ENCODE results near the gene CD99. TPM values are rescaled to one million over a fixed set of nuclear protein-coding genes. Genes with fewer than 3 reads are reported as not detected.

CD99 gene
- total RNA-seq, 1 experiment from 2014 or later: 92.1 TPM

GRCh38 chrX:2732076-2732475 lies 41.0 kb downstream of the CD99 start:
- H3K36me3 Mint-ChIP-seq (ENCODE audit: insufficient read depth in 1 of 3, low read depth in 3 of 3): peaks cover 38 to 52% (median 39%) of the 10 kb centered on the region in 3 experiments; a peak in 6 of 7 replicates
- Histone ChIP-seq H4K5ac (ENCODE audit: insufficient read length, low read depth, low read length) (no peak overlapping the region), H3K4me1 (ENCODE audit: insufficient read depth, low read length) (no peaks in the 10 kb centered on the region), H2AFZ (ENCODE audit: low read length) (no peak overlapping the region), H2BK5ac (ENCODE audit: insufficient read length, low read length) (no peak overlapping the region), H3K4me2 (ENCODE audit: insufficient read depth, insufficient read length, low read length) (no peak overlapping the region), H3K27ac (ENCODE audit: insufficient read length, low read depth, low read length) (no peak overlapping the region), H2AK5ac (ENCODE audit: insufficient read length, low read length) (no peak overlapping the region), H3K9ac (ENCODE audit: extremely low read depth, insufficient read length, low read length) (no peak overlapping the region), H2BK15ac (ENCODE audit: low read depth, low read length) (no peak overlapping the region), H4K8ac (replicated peaks; ENCODE audit: insufficient read length, low read depth, low read length) (no peak overlapping the region), H3K9me3 (ENCODE audit: control insufficient read depth, low read depth, low read length) (no peaks in the 10 kb centered on the region), H3K14ac (ENCODE audit: insufficient read depth, low read length) (no peak overlapping the region; the same call in 1 of the 2 replicates), H3K56ac (ENCODE audit: insufficient read length, low read depth, low read length) (no peak overlapping the region), H4K20me1 (ENCODE audit: control insufficient read depth, insufficient read depth, insufficient read length) (no peaks in the 10 kb centered on the region), H3K23me2 (ENCODE audit: insufficient read length, low read depth, low read length, poor library complexity, severe bottlenecking) (no peaks in the 10 kb centered on the region), H3K27me3 (ENCODE audit: insufficient read depth, low read length) (no peaks in the 10 kb centered on the region), H3K23ac (ENCODE audit: insufficient read length, low read depth, low read length) (no peak overlapping the region), H3K4ac (ENCODE audit: low read depth, low read length) (no peak overlapping the region), H2BK120ac (ENCODE audit: low read depth, low read length, poor library complexity, severe bottlenecking) (no peak overlapping the region), H3K79me2 (ENCODE audit: insufficient read depth, low read length) (no peaks in the 10 kb centered on the region), H2BK20ac (ENCODE audit: low read depth, low read length, poor library complexity, severe bottlenecking) (no peak overlapping the region), H3K18ac (ENCODE audit: insufficient read length, low read depth, low read length) (no peak overlapping the region), H4K91ac (ENCODE audit: insufficient read length, low read depth, low read length) (no peak overlapping the region), H3T11ph (ENCODE audit: low read length) (no peak overlapping the region), H2BK12ac (ENCODE audit: insufficient read length, low read depth, low read length) (no peak overlapping the region), H3K79me1 (ENCODE audit: insufficient read depth, low read depth, low read length, poor library complexity, severe bottlenecking) (no peaks in the 10 kb centered on the region)
- H3K4me1 Mint-ChIP-seq: no peaks in the 10 kb centered on the region
- no peak for TF ChIP-seq CTCF (conservative IDR thresholded peaks at IDR 0.05)
- H3K27ac Mint-ChIP-seq: peak overlapping the region in 1 of 3 experiments; percentile 47; a peak in 3 of 7 replicates
- H3K4me3 Mint-ChIP-seq: no peak overlapping the region
- H3K9me3 Mint-ChIP-seq: peaks cover 4 to 5% of the 10 kb centered on the region in 2 experiments; a peak in 4 of 5 replicates
- no CpG with 5 or more reads among the region's 9 CpGs for WGBS (ENCODE audit: extremely low coverage, insufficient read length, low lambda C conversion rate)
- H3K27me3 Mint-ChIP-seq (ENCODE audit: low read depth): no peaks in the 10 kb centered on the region
- DNase-seq: no peak
